ENCODE measurements around the gene DBN1.
A peak's percentile ranks its signal among the peaks of the same experiment; 100 is the strongest.

The DBN1 gene

GRCh38 chr5:177507596-177508220 lies 34.3 kb upstream of the DBN1 start:
- intact Hi-C loops (cut with DNase I) = no loop called here
- DNase-seq = no peak

GRCh38 chr5:177507165-177507564 lies 33.7 kb upstream of the DBN1 start:
- intact Hi-C loops (cut with DNase I) = no loop called here
- no peak for DNase-seq

GRCh38 chr5:177505075-177505474 lies 31.6 kb upstream of the DBN1 start:
- no peak for DNase-seq
- intact Hi-C loops (cut with DNase I) = no loop called here

GRCh38 chr5:177504086-177505056 lies 30.9 kb upstream of the DBN1 start:
- intact Hi-C loops (cut with DNase I) = loop anchor here (5.0 kb wide), 1 partner anchor 112 kb away; no protein-coding TSS in a partner anchor

GRCh38 chr5:177503351-177504085 lies 30.1 kb upstream of the DBN1 start:
- intact Hi-C loops (cut with DNase I) = loop anchor here (5.0 kb wide), 1 partner anchor 111 kb away; no protein-coding TSS in a partner anchor
- no peak for DNase-seq

More at GRCh38 chr5:177504086-177505056, 30.9 kb upstream of the DBN1 start:
- DNase-seq = no peak

- intact Hi-C loops (cut with DNase I) = loop anchor here (5.0 kb wide), 1 partner anchor 111 kb away; no protein-coding TSS in a partner anchor
- no peak for DNase-seq
Observed at GRCh38 chr5:177502886-177503285, 29.5 kb upstream of the DBN1 start.

GRCh38 chr5:177501874-177502678 lies 28.6 kb upstream of the DBN1 start:
- intact Hi-C loops (cut with DNase I) = loop anchor here (5.0 kb wide), 1 partner anchor 110 kb away; no protein-coding TSS in a partner anchor

GRCh38 chr5:177500685-177501522 lies 27.5 kb upstream of the DBN1 start:
- intact Hi-C loops (cut with DNase I) = loop anchor here (5.0 kb wide), 1 partner anchor 109 kb away; no protein-coding TSS in a partner anchor
- DNase-seq = peak; percentile 86 to 96 (median 92)

More at GRCh38 chr5:177501874-177502678, 28.6 kb upstream of the DBN1 start:
- DNase-seq = peak in 2 of 42 donors; percentile 57 to 69

- intact Hi-C loops (cut with DNase I) = loop anchor here (5.0 kb wide), 2 partner anchors 43 to 108 kb away; no protein-coding TSS in a partner anchor
- DNase-seq = no peak
Observed at GRCh38 chr5:177499842-177500241, 26.4 kb upstream of the DBN1 start.

- intact Hi-C loops (cut with DNase I) = loop anchor here (5.0 kb wide), 1 partner anchor 41 kb away; no protein-coding TSS in a partner anchor
- no peak for DNase-seq
Observed at GRCh38 chr5:177498013-177498787, 24.8 kb upstream of the DBN1 start.

- intact Hi-C loops (cut with DNase I) = loop anchor here (5.0 kb wide), 1 partner anchor 40 kb away; no protein-coding TSS in a partner anchor
- peak; percentile 76 to 97 (median 90) for DNase-seq
Observed at GRCh38 chr5:177497292-177498012, 24.0 kb upstream of the DBN1 start, which contains the start of gene PDLIM7. Gene PDLIM7, minus strand, starts transcription at chr5:177497604. Its CDS starts 1,092 bp downstream, at chr5:177496512.

- DNase-seq = no peak
- intact Hi-C loops (cut with DNase I) = loop anchor here (5.0 kb wide), 1 partner anchor 40 kb away; no protein-coding TSS in a partner anchor
Observed at GRCh38 chr5:177496727-177497291, 23.4 kb upstream of the DBN1 start.

- intact Hi-C loops (cut with DNase I) = loop anchor here (5.0 kb wide), 1 partner anchor 39 kb away; no protein-coding TSS in a partner anchor
- no peak for DNase-seq
Observed at GRCh38 chr5:177496070-177496726, 22.8 kb upstream of the DBN1 start.

GRCh38 chr5:177495243-177496060 lies 22.0 kb upstream of the DBN1 start:
- DNase-seq = no peak
- intact Hi-C loops (cut with DNase I) = loop anchor here (5.0 kb wide), 1 partner anchor 38 kb away; no protein-coding TSS in a partner anchor
